DOHH2 (cell line): ENCODE measurements around the gene RFLNA.

ENCODE experiments used
- CTCF ChIP-seq: fragments of 200-600 bp; sonication (generic); IDR thresholded peaks from one replicate; pipeline ENCODE4 v1.5.1; 2014; ENCODE audit warnings: antibody characterized with exemption, mild to moderate bottlenecking, low read depth, low read length; ENCODE audit not compliant: poor library complexity, severe bottlenecking
- EZH2phosphoT487 ChIP-seq: fragments of 200-600 bp; sonication (generic); IDR thresholded peaks from 2 replicates; pipeline ENCODE4 v1.6.1; 2017; ENCODE audit warnings: borderline replicate concordance, mild to moderate bottlenecking, antibody characterized with exemption, low read length, moderate library complexity, mixed read lengths

- TF ChIP-seq CTCF (no peak), EZH2phosphoT487 (no peak)
Observed at GRCh38 chr12:124332900-124333299, 38.0 kb downstream of the RFLNA start.
